ENCODE measurements around the gene DSCAML1. TPM values are rescaled to one million over a fixed set of nuclear protein-coding genes. Genes with fewer than 3 reads are reported as not detected.

DSCAML1 gene
- polyA plus RNA-seq, 1 donor, result 0.63 TPM

GRCh38 chr11:117483372-117483771, 313.6 kb downstream of the DSCAML1 start:
- DNase-seq, result no peak

DNA sequence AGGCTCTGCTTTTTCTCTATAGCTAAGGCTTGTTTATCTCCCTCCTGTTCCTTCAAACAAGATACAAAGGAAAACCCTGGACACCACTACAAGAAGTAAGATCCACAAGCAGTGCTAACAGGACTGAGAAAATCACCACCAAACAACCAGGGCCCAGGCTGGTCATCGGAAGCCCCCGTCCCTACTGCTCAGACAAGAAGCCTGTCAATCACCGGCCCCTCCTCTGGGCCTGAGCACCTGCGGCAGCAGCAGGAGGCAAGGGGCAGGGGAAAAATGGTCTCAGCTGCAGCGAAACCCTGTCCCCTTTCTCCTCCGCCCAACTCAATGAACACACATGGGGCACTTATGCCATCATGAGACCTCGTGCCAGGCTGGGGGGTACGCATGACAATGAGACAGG, 314.1 kb downstream of the DSCAML1 start:
- DNase-seq, result no peak

DNA sequence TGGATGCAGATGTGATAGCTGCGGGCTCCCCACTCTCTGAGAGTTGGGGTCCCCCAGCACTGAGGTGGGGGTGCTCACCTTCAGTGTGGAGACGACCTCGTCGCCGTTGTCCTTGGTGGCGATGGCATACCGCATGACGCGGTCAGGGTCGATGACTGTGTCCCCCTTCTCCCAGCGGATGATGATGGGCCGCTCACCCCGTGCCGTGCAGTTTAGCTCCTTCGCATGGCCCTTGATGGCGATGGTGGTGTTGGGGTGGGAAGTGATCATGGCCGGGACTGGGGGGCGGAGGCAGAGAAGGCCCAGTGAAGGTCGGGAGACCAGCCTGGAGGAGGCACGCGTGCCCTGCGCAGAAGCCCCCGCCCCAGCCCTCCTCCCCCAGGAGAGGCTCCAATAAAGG, 315.1 kb downstream of the DSCAML1 start:
- DNase-seq, result no peak

GRCh38 chr11:117481036-117481435, 316.0 kb downstream of the DSCAML1 start:
- DNase-seq, result no peak

- DNase-seq, result no peak
Measured at GRCh38 chr11:117480221-117480620, 316.8 kb downstream of the DSCAML1 start.

DNA sequence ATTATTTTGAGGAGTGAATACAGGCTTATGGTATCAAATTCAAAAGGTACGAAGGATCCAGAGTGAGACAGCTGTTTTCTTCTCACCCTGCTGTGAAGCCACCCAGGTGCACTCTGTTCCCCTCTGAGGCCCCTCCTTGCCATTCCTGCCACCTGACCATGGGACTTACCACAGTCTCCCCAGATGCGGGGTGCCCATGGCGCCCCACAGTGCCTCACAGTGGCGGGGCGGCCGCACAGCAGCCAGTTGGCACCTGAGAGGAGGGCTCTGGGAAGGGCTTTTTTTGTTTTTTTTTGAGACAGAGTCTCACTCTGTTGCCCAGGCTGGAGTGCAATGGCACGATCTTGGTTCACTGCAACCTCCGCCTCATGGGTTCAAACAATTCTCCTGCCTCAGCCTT, 317.6 kb downstream of the DSCAML1 start:
- no peak for DNase-seq

GRCh38 chr11:117478926-117479325, 318.1 kb downstream of the DSCAML1 start:
- DNase-seq, result no peak

GRCh38 chr11:117478126-117478860, 318.7 kb downstream of the DSCAML1 start:
- DNase-seq, result no peak

- no peak for DNase-seq
Measured at GRCh38 chr11:117477721-117478120, 319.3 kb downstream of the DSCAML1 start.

GRCh38 chr11:117476531-117477142, 320.4 kb downstream of the DSCAML1 start:
- DNase-seq, result no peak

DNA sequence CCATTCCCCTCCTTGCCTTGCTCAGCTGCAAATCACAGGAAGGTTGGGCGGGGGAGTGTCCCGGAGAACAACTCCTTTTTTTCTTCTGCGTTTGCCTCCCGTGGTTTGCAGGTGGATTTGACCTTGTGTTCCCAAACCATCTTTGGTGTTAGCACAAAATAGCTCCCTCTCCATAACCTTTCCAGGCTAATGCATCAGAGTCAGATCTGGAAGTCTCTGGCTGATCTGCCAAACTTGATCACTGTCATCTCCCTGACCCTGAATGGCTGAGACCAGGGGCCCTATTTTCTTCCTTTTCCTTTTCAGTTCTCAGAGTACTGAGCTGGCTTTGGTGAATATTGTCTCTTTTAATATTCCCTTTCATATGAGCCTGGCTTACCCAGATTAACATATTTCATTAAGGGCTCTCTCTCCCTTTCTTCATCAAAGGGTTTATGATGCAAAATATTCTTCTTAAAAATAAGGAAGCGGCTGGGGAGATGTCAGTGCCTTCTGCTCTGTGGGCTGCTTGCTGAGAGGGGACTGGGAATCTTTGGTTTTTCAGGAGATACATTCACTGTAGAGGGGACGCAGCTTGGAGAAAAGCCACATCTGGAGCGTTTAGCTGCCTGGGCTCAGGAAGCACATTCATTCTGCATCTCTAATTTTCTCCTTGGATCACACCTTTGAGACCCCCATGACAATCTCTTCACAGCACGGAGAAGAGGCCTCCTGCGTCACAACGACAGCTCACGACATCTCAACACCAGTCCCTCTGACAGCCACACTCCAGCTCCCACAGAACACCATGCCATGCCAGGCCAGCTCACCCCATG, 321.1 kb downstream of the DSCAML1 start:
- DNase-seq, result no peak

GRCh38 chr11:117473481-117474091, 323.4 kb downstream of the DSCAML1 start:
- DNase-seq, result no peak

GRCh38 chr11:117471776-117472175, 325.2 kb downstream of the DSCAML1 start:
- no peak for DNase-seq

DNA sequence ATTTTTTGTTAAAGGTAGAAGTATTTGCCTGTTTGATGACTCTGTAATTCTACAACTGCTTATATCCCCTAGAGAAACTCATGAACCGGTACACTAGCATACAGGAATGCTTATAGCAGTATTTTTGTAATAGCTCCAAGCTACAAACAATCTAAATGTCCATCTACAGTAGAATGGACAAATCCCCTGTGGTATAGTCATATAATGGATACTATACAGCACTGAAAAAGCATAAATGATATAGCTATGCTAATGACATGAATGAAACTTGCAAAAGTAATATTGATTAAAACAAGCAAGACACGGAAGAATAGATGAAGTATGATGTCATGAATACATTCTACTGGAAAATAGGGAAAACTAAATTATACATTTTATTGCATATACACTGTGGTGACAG, 326.4 kb downstream of the DSCAML1 start:
- DNase-seq, result no peak

DNA sequence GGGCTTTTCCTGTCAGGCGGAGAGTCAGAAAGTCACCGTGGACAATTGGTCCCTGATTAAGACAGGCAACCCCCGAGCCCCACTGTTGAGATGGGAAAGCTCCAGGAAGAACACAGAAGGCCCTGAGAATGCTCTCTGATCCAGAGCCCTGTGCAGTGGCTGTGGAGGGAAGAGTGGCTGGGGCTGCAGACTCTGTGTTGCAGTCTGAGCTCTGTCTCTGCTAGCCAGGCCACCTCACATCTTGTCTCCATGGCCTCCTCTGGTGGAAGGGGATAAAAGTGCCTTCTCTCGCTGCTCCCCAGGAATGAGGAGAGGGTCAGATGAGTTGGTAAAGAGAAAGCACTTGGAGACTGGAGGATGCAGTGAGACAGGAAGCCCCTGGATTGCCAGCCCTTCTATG, 328.1 kb downstream of the DSCAML1 start:
- no peak for DNase-seq

- DNase-seq, result no peak
Measured at GRCh38 chr11:117467770-117468169, 329.2 kb downstream of the DSCAML1 start.

- no peak for DNase-seq
Measured at GRCh38 chr11:117466966-117467365, 330.1 kb downstream of the DSCAML1 start.

DNA sequence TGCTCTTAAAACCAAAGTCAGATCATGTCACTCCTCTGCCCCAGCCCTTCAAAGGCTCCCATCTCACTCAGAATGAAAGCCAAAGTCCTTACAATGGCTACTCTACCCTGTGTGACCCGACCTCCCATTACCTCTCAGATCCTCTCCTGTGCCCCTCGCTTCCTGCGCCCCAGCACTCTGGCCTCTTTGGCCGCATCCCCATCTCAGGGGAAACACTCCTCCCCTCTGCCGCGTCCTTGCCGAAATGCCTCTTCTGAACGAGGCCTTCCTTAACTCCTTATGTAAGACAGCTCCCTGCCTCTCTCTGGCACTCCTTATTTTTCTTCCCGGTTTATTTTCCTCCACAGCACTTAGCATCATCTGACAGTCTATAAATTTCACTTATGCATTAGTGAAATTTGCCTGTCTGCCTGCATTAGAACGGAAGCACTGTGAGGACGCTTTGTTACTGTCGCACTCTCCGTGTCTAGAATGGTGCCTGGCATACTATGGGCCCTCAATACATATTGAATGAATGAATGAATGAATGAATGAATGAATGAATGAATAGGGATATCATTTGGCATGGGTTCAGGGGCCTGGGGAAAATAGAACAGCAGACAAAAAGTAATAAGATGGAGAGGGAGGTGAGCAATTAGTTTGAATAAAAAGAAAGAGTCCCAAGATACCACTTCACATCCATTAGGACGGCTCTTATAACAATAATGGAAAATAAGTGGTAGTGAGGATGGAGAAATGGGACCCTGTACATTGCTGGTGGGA, 331.6 kb downstream of the DSCAML1 start:
- no peak for DNase-seq

DNA sequence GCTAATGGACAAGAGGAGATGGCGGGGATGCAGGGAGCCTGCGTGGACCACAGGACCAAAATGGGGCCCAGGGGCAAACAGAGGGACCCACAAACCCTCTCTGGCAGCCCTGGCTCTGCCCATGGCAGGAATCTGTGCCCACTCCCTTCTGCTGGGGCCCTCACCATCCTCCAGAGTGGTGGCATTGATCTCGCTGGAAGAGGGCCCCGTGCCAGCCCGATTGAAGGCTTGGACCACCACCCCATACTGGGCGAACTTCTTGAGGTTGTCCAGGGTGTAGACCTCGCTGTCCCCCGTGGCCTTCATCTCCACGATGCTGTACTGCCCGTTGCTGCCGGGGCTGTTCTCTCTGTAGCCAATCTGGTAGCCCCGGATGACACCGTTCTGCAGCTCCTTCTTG, 332.2 kb downstream of the DSCAML1 start:
- no peak for DNase-seq

- no peak for DNase-seq
Measured at GRCh38 chr11:117462864-117463247, 334.2 kb downstream of the DSCAML1 start.

DNA sequence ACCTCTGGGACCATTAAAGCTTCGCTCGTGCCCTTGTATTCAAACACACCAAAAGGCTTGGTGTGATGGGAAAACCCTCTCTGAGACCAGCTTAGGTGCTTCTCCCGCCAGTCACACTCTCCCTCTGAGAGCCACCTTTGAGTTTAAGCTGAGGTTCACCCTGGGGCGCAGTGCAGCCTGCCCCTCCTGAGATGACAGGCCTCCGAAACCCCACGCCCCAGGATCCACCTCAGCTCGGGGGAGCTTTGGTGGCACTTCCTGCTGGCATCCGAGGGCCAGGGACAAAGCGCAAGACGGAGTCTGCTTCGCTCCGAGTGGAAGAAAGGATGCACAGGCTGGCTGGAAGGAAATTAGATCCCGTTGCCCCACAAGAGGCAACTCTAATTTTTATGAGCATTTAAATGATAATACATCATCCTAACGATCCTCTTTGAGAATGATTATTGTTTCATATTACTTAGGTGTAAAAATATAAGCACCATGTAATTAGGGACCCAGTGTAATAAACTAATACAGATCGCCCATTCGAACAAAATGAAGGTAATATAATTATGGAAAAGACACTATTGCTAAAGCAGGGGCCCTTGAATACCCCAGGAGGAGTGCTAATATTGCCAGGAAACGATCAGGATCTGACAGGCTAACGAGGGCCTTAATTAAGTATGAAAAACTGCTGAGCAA, 334.7 kb downstream of the DSCAML1 start:
- DNase-seq, result no peak

All from hindlimb muscle (tissue), 1 donor.